Liver (tissue), 3 donors: ENCODE results near the gene B9D1.

Experiments
- EGR1 ChIP-seq, 2 donors: IDR thresholded peaks; 2 replicates each; pipeline ENCODE4 v1.6.1; 2016 to 2018; ENCODE audit warnings: antibody characterized with exemption in 2 of 2, low read depth in 2 of 2
- FOXA1 ChIP-seq: IDR thresholded peaks from 2 replicates; pipeline ENCODE4 v1.6.1; 2016; ENCODE audit warnings: antibody characterized with exemption
- GABPA ChIP-seq, 2 donors: IDR thresholded peaks in 1 of 2; conservative IDR thresholded peaks in 1 of 2; 2 replicates each; pipeline ENCODE4 v1.6.1; 2016; ENCODE audit warnings: antibody characterized with exemption in 2 of 2, mild to moderate bottlenecking in 1 of 2, moderate library complexity in 1 of 2
- HNF4A ChIP-seq, 2 donors: conservative IDR thresholded peaks; 2 replicates each; pipeline ENCODE4 v1.6.1; 2016; ENCODE audit warnings: antibody characterized with exemption in 2 of 2, mild to moderate bottlenecking in 2 of 2
- HNF4G ChIP-seq: IDR thresholded peaks from 2 replicates; pipeline ENCODE4 v1.6.1; 2016; ENCODE audit warnings: antibody characterized with exemption
- NR2F2 ChIP-seq: IDR thresholded peaks from 2 replicates; pipeline ENCODE4 v1.6.1; 2016; ENCODE audit warnings: antibody characterized with exemption
- RAD21 ChIP-seq, 2 donors: IDR thresholded peaks; 2 replicates each; pipeline ENCODE4 v1.6.1; 2016; ENCODE audit warnings: antibody characterized with exemption in 2 of 2, mild to moderate bottlenecking in 2 of 2
- SP1 ChIP-seq: IDR thresholded peaks from 2 replicates; pipeline ENCODE4 v1.6.1; 2018; ENCODE audit warnings: antibody characterized with exemption, mild to moderate bottlenecking
- TAF1 ChIP-seq: conservative IDR thresholded peaks from 2 replicates; pipeline ENCODE4 v1.6.1; 2016; ENCODE audit warnings: antibody characterized with exemption, mild to moderate bottlenecking
- YY1 ChIP-seq: IDR thresholded peaks from 2 replicates; pipeline ENCODE4 v1.6.1; 2016; ENCODE audit warnings: antibody characterized with exemption, mild to moderate bottlenecking
- TF ChIP-seq, protein P1 (sequence below): fragments of 150-350 bp; IDR thresholded peaks from 2 replicates; pipeline ENCODE4 v1.5.1; 2017; ENCODE audit warnings: improper control_type of control experiment, low read depth, low read length; ENCODE audit not compliant: missing input control
- TF ChIP-seq, protein P2 (sequence below): IDR thresholded peaks from 2 replicates; pipeline ENCODE4 v1.6.1; 2016; ENCODE audit warnings: antibody characterized with exemption
- TF ChIP-seq, protein P3 (sequence below): IDR thresholded peaks from 2 replicates; pipeline ENCODE4 v1.6.1; 2016; ENCODE audit warnings: antibody characterized with exemption
- TF ChIP-seq, protein P4 (sequence below): IDR thresholded peaks from 2 replicates; pipeline ENCODE4 v1.6.1; 2016; ENCODE audit warnings: antibody characterized with exemption, mild to moderate bottlenecking
- donor health status: healthy.
- donor health status: healthy.

DNA sequence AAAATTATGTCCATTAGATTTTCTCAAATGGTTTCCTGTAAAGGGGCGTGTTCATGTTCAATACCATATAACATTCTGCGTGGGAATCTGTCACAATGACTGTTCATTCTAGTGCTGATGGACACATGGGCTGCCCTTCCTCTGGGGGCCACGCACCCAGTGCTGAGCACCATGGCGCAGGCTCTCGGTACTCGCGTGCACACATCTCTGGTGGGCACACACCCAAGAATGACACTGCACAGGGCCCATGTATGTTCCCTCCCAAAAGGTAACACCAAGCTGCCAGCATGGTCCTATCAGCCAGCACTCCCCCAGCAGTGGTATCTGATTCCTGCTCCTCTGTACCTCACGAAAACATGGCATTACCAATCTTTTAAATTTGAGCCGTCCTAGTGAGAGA, 13.7 kb downstream of the B9D1 start:
- TF ChIP-seq, protein P1, sequence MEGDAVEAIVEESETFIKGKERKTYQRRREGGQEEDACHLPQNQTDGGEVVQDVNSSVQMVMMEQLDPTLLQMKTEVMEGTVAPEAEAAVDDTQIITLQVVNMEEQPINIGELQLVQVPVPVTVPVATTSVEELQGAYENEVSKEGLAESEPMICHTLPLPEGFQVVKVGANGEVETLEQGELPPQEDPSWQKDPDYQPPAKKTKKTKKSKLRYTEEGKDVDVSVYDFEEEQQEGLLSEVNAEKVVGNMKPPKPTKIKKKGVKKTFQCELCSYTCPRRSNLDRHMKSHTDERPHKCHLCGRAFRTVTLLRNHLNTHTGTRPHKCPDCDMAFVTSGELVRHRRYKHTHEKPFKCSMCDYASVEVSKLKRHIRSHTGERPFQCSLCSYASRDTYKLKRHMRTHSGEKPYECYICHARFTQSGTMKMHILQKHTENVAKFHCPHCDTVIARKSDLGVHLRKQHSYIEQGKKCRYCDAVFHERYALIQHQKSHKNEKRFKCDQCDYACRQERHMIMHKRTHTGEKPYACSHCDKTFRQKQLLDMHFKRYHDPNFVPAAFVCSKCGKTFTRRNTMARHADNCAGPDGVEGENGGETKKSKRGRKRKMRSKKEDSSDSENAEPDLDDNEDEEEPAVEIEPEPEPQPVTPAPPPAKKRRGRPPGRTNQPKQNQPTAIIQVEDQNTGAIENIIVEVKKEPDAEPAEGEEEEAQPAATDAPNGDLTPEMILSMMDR, result no peak
- no peak for TF ChIP-seq FOXA1
- TF ChIP-seq, protein P2, sequence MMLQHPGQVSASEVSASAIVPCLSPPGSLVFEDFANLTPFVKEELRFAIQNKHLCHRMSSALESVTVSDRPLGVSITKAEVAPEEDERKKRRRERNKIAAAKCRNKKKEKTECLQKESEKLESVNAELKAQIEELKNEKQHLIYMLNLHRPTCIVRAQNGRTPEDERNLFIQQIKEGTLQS, result no peak
- TF ChIP-seq, protein P3, sequence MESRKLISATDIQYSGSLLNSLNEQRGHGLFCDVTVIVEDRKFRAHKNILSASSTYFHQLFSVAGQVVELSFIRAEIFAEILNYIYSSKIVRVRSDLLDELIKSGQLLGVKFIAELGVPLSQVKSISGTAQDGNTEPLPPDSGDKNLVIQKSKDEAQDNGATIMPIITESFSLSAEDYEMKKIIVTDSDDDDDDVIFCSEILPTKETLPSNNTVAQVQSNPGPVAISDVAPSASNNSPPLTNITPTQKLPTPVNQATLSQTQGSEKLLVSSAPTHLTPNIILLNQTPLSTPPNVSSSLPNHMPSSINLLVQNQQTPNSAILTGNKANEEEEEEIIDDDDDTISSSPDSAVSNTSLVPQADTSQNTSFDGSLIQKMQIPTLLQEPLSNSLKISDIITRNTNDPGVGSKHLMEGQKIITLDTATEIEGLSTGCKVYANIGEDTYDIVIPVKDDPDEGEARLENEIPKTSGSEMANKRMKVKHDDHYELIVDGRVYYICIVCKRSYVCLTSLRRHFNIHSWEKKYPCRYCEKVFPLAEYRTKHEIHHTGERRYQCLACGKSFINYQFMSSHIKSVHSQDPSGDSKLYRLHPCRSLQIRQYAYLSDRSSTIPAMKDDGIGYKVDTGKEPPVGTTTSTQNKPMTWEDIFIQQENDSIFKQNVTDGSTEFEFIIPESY, result no peak
- no peak for TF ChIP-seq HNF4G
- no peak for TF ChIP-seq NR2F2
- no peak for TF ChIP-seq RAD21 (IDR thresholded peaks at IDR 0.05)
- TF ChIP-seq HNF4A (conservative IDR thresholded peaks at IDR 0.05), result no peak
- TF ChIP-seq EGR1 (IDR thresholded peaks at IDR 0.05; ENCODE audit: low read depth in 2 of 2), result no peak
- no peak for TF ChIP-seq YY1
- no peak for TF ChIP-seq SP1
- TF ChIP-seq, protein P4, sequence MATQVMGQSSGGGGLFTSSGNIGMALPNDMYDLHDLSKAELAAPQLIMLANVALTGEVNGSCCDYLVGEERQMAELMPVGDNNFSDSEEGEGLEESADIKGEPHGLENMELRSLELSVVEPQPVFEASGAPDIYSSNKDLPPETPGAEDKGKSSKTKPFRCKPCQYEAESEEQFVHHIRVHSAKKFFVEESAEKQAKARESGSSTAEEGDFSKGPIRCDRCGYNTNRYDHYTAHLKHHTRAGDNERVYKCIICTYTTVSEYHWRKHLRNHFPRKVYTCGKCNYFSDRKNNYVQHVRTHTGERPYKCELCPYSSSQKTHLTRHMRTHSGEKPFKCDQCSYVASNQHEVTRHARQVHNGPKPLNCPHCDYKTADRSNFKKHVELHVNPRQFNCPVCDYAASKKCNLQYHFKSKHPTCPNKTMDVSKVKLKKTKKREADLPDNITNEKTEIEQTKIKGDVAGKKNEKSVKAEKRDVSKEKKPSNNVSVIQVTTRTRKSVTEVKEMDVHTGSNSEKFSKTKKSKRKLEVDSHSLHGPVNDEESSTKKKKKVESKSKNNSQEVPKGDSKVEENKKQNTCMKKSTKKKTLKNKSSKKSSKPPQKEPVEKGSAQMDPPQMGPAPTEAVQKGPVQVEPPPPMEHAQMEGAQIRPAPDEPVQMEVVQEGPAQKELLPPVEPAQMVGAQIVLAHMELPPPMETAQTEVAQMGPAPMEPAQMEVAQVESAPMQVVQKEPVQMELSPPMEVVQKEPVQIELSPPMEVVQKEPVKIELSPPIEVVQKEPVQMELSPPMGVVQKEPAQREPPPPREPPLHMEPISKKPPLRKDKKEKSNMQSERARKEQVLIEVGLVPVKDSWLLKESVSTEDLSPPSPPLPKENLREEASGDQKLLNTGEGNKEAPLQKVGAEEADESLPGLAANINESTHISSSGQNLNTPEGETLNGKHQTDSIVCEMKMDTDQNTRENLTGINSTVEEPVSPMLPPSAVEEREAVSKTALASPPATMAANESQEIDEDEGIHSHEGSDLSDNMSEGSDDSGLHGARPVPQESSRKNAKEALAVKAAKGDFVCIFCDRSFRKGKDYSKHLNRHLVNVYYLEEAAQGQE, result no peak
- no peak for TF ChIP-seq TAF1
- TF ChIP-seq GABPA (IDR thresholded peaks at IDR 0.05 in 1 of 2, conservative IDR thresholded peaks at IDR 0.05 in 1 of 2), result no peak
